Measurements from ENCODE around the gene SLC8A1.

Gene SLC8A1

GRCh38 chr2:40435426-40436092 lies 16.3 kb downstream of the SLC8A1 start:
- H3K4me3 ChIP-seq (ENCODE audit: low read depth, low read length), result no peak overlapping the region
- TF ChIP-seq CTCF (IDR thresholded peaks at IDR 0.05; ENCODE audit: low read depth, low read length), result no peak

- no peak overlapping the region for H3K4me3 ChIP-seq (ENCODE audit: low read depth, low read length)
- no peak for TF ChIP-seq CTCF (IDR thresholded peaks at IDR 0.05; ENCODE audit: low read depth, low read length)
Measured at GRCh38 chr2:40434731-40435271, 17.1 kb downstream of the SLC8A1 start.

GRCh38 chr2:40433736-40434135 lies 18.2 kb downstream of the SLC8A1 start:
- H3K4me3 ChIP-seq (ENCODE audit: low read depth, low read length), result no peak overlapping the region

GRCh38 chr2:40432921-40433483 lies 18.9 kb downstream of the SLC8A1 start:
- TF ChIP-seq CTCF (IDR thresholded peaks at IDR 0.05; ENCODE audit: low read depth, low read length), result no peak

More at GRCh38 chr2:40433736-40434135, 18.2 kb downstream of the SLC8A1 start:
- TF ChIP-seq CTCF (IDR thresholded peaks at IDR 0.05; ENCODE audit: low read depth, low read length), result no peak

GRCh38 chr2:40431600-40431955 lies 20.3 kb downstream of the SLC8A1 start:
- no peak for TF ChIP-seq CTCF (IDR thresholded peaks at IDR 0.05; ENCODE audit: low read depth, low read length)
- no peak overlapping the region for H3K4me3 ChIP-seq (ENCODE audit: low read depth, low read length)

More at GRCh38 chr2:40432921-40433483, 18.9 kb downstream of the SLC8A1 start:
- no peak overlapping the region for H3K4me3 ChIP-seq (ENCODE audit: low read depth, low read length)

GRCh38 chr2:40430776-40431599 lies 20.9 kb downstream of the SLC8A1 start:
- TF ChIP-seq CTCF (IDR thresholded peaks at IDR 0.05; ENCODE audit: low read depth, low read length), result no peak
- H3K4me3 ChIP-seq (ENCODE audit: low read depth, low read length), result no peak overlapping the region
